GM12891 (cell line): ENCODE data around the gene NDP.

Experiments
- POLR2A ChIP-seq: IDR thresholded peaks from 2 replicates; pipeline ENCODE4 v1.6.1; 2011; ENCODE audit warnings: low read depth, low read length, control low read depth
- SPI1 ChIP-seq: IDR thresholded peaks from 2 replicates; pipeline ENCODE4 v1.6.1; 2011; ENCODE audit warnings: low read depth, low read length, control low read depth

DNA sequence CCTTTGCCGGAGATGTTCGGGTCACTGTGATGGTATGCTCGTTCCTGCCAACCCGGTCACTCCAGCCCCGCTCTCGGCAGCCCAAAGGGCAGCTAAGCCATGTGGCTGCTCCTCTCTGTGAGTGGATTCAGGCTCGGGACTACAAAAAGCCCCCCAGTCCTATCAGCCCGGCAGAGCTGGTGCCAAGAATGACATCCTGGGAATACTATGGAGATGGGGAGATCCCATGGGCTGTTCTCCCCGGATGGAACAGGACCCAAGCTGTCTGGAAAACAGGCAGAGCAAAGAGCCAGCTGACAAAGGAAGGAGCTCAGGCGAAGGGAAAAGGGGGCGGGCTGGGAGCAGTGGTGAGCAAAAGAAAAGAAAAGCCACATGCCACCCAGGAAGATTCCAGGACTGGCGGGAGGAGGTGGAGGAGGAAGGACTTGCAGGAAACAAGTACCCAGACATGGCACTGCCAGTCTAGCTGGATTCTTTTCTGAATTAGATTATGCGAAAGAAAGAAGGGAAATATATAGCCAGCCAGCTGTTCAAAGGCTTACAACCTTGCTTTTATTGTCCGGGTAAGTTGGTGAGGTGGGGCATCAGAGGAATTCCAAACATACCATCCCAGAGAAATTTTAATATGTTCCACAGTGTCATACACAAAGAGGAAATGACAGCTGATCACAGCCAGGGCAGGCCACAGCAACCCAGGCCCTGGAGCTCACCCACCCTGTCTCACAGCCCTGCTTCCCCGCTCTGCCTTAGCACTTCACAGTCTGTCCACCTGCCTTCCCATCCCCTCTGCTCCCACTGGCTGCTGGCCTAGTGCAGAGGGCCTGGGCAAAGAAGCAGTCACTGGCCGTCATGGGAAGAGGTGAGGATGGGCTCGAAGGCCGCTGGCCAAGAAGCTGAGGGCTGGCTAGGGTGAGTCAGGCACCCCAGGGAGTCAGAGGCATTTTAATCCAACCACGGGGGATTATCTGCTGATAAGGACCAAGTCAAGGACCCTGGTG is 3.4 kb downstream of the NDP start:
- TF ChIP-seq SPI1: no peak
- TF ChIP-seq POLR2A: no peak
